HS-27A (cell line): ENCODE data around the gene EHMT2.
"Not testable (repeated sequence)": the region's sequence is repeated elsewhere in the genome, so short reads cannot be mapped to it uniquely, and the experiment has no call there.

ENCODE experiments used
- DNase-seq: peaks from one replicate; pipeline ENCODE4 v3.0.0-alpha.2; 2012; ENCODE audit warnings: low read depth, missing footprints

EHMT2 gene

DNA sequence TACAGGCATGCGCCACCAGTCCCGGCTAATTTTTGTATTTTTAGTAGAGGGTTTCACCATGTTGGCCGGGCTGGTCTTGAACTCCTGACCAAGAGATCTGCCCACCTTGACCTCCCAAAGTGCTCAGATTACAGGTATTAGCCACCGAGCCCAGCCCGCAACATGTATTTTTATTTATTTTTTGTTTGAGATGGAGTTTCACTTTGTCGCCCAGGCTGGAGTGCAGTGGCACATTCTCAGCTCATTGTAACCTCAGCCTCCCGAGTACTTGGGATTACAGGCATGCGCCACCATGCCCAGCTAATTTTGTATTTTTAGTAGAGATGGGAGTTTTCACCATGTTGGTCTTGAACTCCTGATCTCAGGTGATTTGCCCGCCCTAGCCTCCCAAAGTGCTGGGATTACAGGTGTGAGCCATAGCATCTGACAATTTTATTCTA lies 59.4 kb downstream of the EHMT2 start:
- DNase-seq, result not testable (repeated sequence)

DNA sequence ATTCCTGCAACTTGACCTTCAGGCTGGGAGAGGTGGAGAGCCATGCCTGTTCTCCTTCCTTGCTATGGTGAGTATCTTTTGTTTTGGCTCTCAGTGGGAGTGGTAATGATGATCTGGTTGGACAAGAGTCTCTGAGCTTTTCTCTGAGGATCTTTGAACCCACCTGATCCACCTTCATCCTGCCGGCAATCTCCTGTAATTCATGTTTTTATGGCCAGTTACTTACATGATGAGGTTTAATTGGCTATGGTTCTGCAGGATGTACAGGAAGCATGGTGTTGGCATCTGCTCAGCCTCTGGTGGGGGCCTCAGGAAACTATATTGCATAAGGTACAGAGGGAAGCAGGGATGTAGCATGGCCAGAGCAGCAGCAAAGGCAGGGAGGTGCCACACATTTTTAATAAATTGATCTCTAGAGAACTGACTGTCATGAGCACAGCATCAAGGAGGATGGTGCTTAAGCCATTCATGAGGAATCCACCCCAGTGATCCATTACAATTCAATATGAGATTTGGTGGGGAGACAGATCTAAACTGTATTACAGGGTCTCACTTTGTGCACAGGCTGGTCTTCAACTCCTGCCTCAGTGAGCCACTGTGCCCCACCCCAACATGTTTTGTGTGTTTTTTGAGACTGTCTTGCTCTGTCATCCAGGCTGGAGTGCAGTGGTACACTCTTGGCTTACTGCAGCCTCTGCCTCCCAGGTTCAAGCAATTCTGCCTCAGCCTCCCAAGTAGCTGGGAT lies 60.0 kb downstream of the EHMT2 start:
- no peak for DNase-seq

DNA sequence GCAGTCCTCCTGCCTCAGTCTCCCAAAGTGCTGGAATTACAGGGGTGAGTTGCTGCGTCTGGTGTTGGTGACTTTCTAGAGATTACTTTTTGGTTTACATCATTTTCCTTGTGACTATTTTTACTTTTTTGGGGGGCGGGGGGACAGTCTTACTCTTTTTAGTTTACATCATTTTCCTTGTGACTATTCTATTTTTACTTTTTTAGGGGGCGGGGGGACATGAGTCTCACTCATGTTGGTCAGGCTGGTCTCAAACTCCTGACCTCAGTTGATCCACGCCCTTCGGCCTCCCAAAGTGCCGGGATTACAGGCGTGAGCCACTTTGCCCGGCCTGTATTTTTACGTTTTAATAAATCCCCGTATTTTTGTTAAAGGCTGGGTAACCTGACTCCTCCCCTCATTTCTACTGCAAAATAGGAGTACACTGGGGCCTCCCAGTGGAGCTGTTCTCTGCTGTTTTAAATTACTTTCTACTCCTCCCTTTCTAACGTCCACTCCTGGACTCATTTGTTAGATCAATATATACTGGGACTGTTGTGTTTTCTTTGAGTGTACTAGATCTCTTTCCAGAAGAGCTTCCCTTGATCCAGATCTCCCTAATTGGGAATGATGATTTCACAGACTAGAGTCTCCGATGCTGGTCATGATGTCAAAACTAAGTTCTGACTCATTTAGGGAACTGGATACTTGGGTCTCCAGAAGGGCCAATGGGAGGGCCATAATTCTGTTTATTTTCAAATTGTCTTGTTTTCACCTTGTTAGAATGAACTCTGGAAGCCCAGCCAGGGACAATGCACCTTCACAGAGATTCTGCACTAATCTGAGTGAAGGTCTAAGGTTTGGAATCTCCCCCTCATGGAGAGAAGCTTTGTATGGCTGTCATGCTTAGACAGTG lies 60.8 kb downstream of the EHMT2 start:
- DNase-seq, result no peak

DNA sequence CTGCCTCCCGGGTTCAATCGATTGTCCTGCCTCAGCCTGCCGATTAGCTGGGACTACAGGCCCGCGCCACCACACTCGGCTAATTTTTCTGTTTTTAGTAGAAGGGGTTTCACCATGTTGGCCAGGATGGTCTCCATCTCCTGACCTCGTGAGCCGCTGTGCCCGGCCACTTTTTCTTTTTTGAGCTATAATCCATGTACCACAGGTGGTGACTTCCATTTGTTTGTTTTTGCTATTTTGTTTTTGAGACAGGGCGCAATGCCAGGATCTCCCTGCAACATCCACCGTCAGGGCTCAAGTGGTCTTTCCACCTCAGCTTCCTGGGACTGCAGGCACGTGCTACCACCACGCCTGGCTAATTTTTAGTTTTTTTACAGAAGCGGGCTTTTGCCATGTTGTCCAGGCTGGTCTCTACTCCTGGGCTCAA lies 61.4 kb downstream of the EHMT2 start:
- DNase-seq, result no peak

DNA sequence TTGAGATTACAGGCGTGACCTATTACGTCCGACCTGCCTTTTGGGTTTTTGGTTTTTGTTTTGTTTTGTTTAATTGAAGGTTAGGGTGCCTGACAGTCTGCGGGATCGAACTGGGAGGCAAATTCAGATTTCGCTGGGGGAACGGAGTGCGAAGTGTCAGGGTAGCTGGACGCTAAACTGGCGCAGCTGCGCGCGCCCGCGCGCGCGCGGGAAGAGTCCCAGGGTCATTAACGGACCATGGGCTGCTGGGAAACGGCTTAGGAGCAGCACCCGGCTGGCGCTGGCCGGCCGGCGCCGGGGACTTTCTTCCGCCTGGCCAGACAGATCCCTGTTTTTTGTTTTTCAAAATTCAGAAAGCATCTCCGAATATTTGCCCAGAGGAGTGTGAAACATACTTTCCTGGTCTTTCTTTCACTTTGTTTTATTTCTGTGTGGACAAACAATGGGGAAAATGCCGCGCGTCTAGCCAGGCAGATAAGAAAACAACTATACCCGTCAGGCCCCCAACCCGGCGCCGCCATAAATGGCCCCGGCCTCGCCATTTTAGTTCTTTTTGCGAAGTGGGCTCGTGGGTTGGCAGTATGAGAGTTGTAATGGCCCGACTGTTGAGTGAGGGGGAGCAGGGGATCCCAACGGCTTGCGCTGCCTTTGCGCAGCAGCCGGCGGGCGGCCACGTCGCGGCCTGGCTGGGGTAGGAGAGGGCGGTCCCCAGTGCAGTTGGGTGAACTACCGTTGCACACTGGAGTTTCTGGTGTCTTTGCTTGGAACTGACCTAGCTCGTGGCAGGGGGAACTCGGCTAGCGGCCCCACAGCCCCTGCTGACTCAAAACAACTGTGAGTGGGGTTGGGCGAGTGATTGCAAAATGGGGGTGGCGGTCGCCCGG lies 62.9 kb downstream of the EHMT2 start:
- DNase-seq, result no peak

DNA sequence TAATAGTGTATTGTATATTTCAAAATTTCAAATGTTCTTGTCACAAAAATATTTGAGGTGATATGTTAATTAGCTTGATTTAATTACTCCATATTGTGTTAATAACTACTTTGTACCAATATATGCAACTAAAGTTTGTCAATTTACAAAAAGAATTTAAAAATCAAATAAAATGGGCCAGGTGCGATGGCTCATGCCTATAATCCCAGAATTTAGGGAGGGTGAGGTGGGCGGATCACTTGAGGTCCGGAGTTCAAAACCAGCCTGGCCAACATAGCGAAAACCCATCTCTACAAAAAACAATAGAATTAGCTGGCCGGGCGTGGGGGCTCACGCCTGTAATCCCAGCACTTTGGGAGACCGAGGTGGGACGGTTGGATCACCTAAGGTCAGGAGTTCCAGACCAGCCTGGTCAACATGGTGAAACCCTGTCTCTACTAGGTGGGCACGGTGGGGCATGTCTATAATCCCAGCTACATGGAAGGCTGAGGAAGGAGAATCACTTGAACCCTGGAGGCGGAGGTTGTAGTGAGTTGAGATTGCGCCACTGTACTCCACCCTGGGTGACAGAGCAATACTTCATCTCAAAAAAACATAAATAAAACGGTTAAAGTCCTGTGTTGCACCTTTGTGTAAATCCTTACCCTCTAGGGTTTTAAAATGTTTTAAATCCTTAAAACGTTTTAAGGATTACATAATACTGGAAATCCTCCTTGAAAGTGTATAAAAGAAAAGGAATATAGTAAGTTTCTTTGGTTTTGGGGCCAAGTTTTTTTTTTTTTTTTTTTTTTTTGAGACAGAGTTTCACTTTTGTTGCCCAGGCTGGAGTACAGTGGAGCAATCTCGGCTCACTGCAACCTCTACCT lies 65.9 kb downstream of the EHMT2 start:
- no peak for DNase-seq

DNA sequence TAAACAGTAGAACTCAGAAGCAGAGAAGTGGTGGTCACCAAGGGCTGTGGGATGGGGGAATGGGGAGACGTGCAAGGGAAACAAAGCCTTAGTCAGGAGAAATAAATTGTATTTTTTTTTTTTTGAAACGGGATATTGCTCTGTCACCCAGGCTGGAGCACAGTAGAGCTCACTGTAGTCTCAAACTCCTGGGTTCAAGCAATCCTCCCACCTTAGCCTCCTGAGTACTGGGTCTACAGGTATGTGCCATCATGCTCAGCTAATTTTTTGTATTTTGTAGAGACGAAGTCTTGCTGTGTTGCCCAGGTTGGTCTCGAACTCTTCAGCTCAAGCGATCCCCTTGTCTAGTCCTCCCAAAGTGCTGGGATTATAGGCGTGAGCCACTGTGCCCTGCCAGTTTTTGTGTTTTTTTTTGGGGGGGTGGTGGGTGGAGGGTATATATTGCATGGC lies 66.6 kb downstream of the EHMT2 start:
- DNase-seq, result no peak
